ENCODE results near the gene SETD4.

- TF ChIP-seq POLR2A (IDR thresholded peaks at IDR 0.05): no peak
- TF ChIP-seq CTCF (IDR thresholded peaks at IDR 0.05): no peak
These were observed 75.5 kb downstream of the SETD4 start for GRCh38 chr21:35984654-35985361.
